GM12874 (cell line): ENCODE results near the gene VAMP7.

Experiments used
- CTCF ChIP-seq: IDR thresholded peaks from 2 replicates; pipeline ENCODE4 v1.5.1; 2011; ENCODE audit warnings: low read depth, mild to moderate bottlenecking, control low read depth, low read length, moderate library complexity; ENCODE audit not compliant: insufficient read depth

The VAMP7 gene

GRCh38 chrX:155949098-155949497 lies 68.0 kb downstream of the VAMP7 start:
- no peak for TF ChIP-seq CTCF

DNA sequence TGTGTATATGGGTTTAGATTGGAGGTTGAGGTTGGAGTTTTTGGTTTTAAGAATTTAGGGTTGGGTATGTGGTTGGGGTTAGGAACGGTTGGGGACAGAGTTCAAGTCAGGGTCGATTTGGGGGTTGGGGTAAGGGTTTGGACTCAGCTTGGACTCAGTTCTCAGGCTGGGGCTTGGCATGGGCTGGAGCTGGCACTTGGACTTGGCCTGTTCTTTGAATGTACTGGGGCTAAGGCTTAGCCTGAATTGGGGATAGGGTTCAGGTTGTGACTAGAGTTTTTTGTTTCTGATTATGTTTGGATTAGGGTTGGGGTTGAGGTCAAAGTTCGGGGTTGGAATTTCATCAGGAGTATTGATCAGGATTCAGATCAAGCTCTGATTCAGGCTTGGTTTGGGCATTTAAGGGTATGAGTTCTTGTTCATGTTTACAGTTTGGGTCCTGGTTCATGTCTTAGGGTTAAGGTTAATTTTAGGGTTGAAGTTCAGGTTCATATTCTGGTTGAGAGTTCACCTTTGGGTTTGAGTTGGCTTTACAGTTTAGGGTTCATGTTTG lies 70.2 kb downstream of the VAMP7 start:
- TF ChIP-seq CTCF: no peak

GRCh38 chrX:155953055-155953454 lies 71.9 kb downstream of the VAMP7 start:
- TF ChIP-seq CTCF: no peak

- TF ChIP-seq CTCF: no peak
Observed at GRCh38 chrX:155954793-155955192, 73.6 kb downstream of the VAMP7 start.

- TF ChIP-seq CTCF: no peak
Observed at GRCh38 chrX:155956099-155956498, 75.0 kb downstream of the VAMP7 start.

GRCh38 chrX:155956649-155957048 lies 75.5 kb downstream of the VAMP7 start:
- TF ChIP-seq CTCF: no peak

DNA sequence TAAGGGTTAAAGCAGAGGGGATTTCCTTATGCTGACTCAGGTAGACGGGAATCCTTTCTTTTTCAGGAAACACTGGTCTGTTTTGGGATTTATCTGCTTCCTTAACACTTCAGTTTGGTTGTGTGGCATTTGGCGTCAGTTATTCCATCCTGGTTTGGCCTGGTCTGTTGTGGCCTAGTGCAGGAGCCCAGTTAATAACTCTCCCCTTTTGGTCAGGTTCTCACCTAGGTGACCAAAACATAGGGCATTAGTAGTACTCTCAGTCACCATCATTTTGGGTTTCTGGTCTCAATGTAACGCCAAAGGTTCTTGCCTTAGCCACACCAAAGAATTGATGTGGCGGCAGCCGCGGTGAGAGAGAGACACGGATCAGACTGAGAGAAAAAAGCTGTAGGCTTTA lies 76.7 kb downstream of the VAMP7 start:
- no peak for TF ChIP-seq CTCF
